Muscle of back (tissue), 11 donors: ENCODE measurements around the gene CLINT1. TPM values are rescaled to one million over a fixed set of nuclear protein-coding genes. Genes with fewer than 3 reads are reported as not detected.
A peak's percentile ranks its signal among the peaks of the same experiment; 100 is the strongest.

Source experiments
- DNase-seq, 3 donors: peaks; one replicate each; pipeline versions ENCODE4 v3.0.0 to v3.0.0-alpha.2; 2013
- polyA plus RNA-seq, 10 donors: library from polyadenylated mRNA; unstranded; fragments of 120-200 nt; gene quantifications; one replicate each; pipeline ENCODE4 v1.2.1, GENCODE V29; 2013; ENCODE audit not compliant: insufficient read length in 10 of 10

CLINT1 gene
- polyA plus RNA-seq, 10 donors = 57.5 to 84.3 (median 68.6) TPM

DNA sequence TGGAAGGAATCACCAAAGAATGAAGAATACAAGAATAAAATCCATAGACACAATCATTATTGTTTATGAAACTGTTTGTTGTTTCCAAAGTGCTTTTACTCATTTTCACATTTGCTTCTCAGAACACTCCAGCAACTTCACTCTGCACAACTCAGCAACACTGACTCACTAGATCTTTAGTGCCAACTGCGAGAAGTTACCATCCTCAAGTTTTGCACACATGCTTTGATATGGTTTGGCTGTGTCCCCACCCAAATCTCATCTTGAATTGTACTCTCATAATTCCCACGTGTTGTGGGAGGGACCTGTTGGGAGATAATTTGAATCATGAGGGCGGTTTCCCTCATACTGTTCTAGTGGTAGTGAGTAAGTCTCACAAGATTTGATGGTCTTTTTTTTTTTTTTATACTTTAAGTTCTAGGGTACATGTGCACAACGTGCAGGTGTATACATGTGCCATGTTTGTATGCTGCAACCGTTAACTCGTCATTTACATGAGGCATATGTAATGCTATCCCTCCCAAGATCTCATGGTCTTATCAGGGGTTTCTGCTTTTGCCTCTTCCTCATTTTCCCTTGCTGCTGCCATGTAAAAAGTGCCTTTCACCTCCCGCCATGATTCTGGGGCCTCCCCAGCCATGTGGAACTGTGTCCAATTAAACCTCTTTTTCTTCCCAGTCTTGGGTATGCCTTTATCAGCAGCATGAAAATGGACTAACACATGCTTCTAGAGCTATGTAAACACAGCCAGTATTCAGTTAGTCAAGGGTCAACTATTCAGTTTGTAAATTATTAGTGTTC, 36.9 kb downstream of the CLINT1 start:
- peak in 1 of 3 donors; percentile 13 for DNase-seq

DNA sequence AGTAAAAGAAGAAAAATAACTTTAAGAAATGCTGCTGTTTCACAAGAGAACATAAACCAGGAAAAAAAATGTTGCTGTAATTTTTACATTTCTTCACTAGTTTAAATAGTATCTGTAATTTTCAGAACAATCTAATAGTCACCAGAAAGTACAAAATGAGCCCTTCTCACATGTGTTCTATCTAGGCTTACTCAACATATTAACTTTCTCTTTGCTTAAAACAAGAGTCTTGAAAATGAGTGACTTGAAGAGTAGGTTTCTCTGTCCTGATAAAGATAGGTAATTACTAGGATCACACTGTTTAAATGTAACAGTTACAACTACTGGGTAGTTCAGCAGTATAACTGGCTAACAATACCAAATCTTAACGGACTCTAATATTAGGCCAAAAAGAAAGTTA, 37.5 kb downstream of the CLINT1 start:
- DNase-seq = no peak

DNA sequence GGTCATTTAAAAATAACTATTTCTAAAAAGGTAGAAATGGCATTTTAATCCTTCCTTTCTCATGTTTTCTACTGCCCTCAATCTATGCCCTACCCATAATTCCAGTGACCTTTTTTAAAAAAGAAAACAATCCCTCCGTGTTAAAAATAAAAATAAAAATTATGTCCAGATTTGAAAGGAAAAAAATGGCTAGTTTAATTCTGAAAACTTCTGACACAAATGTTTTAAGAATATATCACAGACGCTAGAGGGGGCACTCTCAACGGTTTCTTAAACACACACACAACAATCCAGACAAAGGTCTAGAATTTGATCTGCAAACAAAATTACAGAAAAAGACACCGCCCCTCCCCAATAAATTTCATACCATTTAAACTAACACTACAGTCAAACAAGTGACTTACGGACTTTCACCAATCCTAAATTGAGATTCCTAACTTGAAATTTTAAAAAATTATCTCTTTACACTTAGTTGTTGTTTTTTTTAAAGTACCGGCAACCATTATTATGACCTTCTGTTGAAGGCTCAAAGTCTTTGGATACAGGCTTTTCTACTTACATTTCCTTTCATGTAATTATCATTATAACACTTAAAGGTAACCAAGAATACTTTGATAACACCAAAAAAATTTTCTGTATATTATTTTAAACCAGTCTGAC, 38.2 kb downstream of the CLINT1 start:
- peak; percentile 51 to 84 (median 66) for DNase-seq

DNA sequence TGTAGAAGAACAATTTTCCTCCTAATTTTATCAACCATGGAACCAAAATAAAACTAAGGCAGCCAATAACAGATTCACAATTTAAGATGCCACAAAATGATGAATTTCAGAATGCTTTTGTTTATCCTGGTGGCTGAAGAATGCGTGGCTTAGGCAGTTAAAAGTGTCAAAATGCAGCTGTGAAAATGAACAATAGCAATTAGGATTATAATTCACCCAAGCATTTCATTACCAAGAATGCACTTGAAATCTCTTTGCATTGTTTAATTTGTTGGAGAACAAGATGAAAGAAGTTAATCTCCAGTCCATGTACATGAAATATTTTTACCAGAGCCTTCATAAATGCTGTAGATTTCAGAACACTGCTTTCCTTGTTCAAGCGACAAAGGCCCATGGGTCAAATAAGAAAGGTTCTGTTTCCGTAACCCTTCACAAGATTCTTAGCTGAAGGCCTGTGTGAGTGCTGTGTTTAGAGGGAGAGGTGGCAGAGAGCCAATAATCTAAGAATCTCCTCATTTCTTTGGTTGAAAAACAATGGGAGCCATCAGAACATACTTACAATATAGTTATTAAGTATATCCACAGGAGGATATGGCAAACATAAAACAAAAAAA, 39.3 kb downstream of the CLINT1 start:
- DNase-seq = peak in 1 of 3 donors; percentile 69

DNA sequence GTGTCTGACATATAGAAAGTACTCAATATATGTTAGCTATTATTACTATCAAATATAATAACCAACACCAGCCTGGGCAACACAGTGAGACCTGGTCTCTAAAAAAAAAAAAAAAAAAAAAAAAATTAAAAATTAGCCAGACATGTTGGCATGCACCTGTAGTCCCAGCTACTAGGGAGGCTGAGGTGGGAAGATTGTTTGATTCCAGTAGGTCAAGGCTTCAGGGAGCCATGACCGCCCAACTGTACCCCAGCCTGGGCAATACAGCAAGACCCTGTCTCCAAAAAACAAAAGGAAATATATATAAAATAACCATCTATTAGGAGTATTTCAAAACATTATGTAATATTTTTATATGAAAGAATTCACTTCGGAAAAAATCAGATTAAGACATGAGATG, 40.6 kb downstream of the CLINT1 start:
- no peak for DNase-seq

GRCh38 chr5:157817928-157818327, 41.0 kb downstream of the CLINT1 start:
- DNase-seq = no peak

DNA sequence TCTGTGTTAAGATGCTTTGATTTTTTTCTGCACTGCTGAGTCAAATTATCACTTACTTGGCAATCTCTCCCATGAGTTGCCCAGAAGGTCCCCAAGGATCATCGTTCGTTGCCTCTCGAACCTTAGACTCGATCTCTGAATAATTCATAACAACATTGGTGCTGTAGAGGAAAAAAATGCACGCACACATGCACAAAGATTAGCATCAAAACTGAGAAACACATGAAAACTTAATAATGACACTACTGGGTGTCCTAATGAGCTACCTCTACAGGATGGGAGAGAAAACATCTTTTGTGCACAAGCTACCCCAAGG, 41.6 kb downstream of the CLINT1 start:
- DNase-seq = peak in 1 of 3 donors; percentile 41

DNA sequence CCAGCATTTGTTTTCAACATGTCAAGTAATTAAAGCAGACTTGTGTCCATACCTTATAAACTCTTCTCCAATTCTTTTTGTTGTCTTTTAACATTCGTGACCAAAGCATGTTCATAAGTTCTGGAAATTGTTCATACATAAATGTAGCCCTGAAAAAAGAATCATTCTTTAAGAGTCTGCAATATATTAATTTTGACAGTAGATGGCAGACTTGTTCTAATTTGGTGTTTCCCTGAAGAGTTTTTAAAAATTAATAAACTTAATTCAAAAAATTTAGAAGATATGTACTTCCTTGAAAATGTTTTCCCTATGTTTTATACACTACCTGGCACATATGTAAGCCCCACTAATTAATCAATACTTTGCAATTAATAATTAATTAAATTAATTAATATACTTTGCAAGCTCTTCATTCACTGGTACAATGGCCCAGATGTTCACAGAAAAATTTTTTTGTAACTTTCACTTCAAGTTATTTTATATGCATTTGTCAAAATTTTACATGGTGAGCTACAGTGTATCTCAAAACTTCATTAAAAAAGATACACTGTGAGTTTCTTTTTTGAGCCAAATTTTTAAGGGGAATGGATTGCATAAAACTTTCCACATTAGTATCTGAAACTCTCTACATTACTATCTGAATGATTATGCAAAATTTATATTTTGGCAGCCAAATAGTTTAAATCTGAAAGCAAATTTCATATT, 42.1 kb downstream of the CLINT1 start:
- DNase-seq = peak in 1 of 3 donors; percentile 37

DNA sequence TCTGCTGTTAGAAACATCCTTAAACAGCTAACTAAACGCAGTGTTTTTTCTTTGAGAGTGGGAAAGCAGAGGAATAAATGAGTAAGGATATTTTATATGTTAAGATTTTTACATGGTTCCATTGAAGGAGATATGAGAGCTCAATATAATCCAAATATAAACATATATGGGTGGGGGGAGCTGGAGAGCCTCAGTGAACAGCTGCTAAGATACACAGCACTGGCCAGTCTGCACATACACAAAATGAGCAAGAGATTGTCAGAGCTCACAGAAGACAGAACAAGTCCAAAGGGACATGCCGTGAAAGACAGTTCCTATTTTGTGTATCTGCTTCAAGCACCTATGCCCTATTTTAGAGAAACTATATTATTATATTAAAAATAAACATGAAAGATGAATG, 46.9 kb downstream of the CLINT1 start:
- DNase-seq = no peak

DNA sequence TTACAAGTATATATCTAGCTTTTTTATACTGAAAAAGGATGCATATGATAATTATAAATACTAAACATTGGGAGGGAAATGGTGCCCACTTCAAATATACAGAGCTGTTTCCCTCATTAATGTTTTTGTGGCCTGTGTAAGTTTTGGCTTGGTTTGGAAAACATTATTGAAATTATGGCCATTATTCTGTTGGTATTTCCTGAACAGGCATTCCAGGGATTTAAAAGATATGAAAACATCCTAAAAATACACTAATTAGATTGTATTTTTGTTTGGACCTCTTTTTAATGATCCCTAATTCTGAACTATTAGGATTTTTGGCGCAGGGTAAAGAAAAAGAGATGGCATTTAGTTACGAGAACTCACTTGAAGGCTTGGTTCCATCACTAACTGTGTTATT, 50.9 kb downstream of the CLINT1 start:
- no peak for DNase-seq

DNA sequence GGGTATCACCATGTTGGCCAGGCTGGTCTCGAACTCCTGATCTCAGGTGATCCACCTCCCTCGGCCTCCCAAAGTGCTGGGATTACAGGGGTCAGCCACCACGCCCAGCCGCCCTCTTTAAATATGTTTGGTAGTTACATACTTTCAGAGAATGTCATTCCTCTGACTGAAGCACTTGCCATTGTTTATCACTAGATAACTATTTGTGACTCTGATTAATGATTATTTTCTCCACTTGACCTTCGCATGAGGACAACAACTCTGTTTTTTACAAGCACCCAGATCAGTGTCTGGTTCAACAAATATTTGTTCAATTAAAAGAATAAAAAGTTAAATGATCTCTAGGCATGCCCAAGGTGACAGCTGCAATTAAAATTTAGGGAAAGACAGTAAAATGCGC, 56.2 kb downstream of the CLINT1 start:
- no peak for DNase-seq

GRCh38 chr5:157800137-157800536, 58.8 kb downstream of the CLINT1 start:
- DNase-seq = no peak

GRCh38 chr5:157799578-157799977, 59.4 kb downstream of the CLINT1 start:
- DNase-seq = no peak

- no peak for DNase-seq
These were observed 65.6 kb downstream of the CLINT1 start for GRCh38 chr5:157793301-157793700.

DNA sequence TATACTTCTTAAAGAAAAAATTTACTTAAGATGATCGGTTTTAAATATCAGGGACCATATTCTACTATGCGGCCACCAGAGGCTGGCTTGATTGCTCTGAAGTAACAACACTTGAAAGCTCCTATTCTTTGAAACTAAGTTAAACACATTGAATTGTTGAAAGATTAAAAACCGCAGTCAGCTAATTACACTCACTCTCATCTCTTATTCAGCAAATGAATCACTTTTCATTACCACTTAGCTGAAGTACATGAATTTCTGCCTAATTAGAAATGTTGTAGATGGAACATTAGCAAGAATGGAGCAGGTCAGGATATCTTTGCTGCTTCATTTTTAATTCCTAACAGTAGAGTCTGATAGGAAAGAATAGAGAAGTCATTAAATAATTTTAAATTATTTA, 73.1 kb downstream of the CLINT1 start:
- no peak for DNase-seq

DNA sequence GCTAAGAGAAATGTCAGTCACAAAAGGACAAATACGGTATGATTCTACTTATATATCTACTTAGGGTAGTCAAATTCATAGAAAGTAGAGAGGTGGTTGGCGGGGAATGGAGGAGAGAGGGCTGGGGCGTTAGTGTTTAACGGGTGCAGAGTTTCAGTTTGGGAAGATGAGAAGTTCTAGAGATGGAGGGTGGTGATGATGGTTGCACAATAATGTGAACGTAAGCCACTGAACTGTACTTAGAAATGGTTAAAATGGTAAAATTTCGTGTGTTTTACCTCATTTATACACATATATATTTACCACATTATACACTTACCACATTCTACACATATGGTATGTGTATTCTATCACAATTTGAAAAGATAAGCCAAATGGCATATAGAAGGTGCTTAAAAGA, 79.7 kb downstream of the CLINT1 start:
- no peak for DNase-seq

DNA sequence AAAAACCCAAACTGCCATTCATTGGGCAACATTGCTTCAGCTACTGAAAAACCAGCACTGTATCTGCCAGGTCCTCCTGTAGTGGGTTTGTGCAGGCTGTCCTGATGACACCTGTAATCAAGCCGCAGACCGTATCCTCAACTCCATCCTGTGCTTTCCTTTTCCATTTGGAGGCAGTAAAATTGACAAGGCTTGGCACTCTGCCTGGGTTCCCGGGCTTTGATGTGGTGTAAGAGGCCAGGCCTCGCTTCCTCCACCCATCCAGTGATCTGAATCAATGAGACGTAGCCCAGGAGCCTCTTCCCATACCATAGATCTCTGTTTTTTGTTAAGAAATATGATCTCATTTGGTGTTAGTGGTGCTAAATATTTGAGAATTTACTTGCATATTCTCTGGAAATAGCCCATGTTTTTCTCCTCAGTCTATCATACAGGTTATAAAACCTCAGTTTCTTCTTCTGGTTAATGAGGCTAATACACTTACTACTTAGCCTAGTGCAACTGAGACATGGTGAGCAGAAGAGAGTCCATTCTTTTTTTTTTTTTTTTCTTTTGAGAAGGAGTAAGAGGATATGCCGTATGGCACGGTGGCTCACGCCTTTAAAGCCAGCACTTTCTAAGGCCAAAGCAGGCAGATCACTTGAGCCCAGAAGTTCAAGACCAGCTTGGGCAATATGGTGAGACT, 80.7 kb downstream of the CLINT1 start:
- peak in 1 of 3 donors; percentile 12 for DNase-seq

- no peak for DNase-seq
These were observed 86.8 kb downstream of the CLINT1 start for GRCh38 chr5:157772127-157772526.

- no peak for DNase-seq
These were observed 88.3 kb downstream of the CLINT1 start for GRCh38 chr5:157770665-157771064.

DNA sequence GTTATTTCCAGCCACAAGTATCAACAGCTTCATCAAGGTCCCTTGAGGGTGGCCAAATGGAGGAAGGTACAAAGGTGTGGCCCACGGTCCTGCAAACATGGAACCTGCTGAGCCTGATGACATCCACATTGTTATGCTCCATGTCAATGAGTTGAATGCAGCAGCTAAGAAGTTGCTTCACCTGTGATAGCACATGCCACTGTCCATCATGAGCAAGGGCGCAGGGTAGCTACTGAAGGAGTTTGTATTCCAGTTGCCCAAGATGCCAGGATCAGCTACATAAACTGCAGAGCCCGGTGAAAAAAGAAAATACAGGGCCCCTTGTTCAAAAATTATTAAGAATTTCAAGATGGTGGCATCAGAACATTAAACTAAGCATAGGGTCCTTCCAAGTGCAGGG, 91.3 kb downstream of the CLINT1 start:
- DNase-seq = peak in 2 of 3 donors; percentile 7 to 21

DNA sequence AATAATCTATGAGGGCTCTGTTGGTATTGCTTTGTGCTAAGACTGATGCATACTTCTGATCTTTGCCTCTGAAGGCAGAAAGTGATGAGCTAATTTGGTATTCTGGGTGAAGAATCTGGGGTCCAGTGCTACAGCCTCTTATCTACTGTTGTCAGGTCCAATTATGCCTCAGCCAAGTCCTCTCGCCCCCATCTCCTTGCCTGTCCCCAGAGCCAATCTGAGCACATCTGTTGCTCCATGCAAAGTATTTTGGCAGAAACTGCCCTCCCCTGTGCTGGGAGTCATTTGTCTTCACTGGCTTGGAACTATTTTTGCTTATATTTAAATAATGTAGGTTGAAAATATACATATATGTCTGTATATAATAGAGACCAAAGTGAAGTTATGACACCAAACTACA, 92.0 kb downstream of the CLINT1 start:
- DNase-seq = peak in 1 of 3 donors; percentile 23

DNA sequence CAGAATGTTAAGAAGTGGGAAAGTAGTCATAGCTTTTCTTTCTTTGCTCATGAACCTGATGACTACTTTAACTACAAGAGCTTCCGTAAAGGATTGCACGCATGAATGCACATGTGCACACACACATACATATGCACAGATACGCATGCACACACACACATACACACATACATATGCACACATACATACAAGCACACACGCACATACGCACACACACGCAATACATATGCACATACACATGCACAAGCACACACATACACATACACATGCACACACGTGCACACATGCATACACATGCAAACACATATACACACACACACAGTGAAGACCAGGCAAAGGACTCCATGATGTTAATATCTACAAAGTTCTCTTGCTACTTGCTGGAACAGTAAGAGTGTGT, 92.5 kb downstream of the CLINT1 start:
- peak in 1 of 3 donors; percentile 59 for DNase-seq
